ENCODE data around the gene CELF1.

CELF1 gene

GRCh38 chr11:47488111-47488510, 64.8 kb downstream of the CELF1 start:
- no peaks in the 10 kb centered on the region for H3K9me2 ChIP-seq (replicated peaks; ENCODE audit: low read depth, low read length)
- H3K36me3 ChIP-seq (ENCODE audit: insufficient read depth, low read length) = peaks cover 73% of the 10 kb centered on the region
- peaks cover 44% of the 10 kb centered on the region for H3K79me2 ChIP-seq (ENCODE audit: insufficient read depth, low read length)
- TF ChIP-seq CTCF (conservative IDR thresholded peaks at IDR 0.05; ENCODE audit: low read length) (no peak), EZH2phosphoT487 (IDR thresholded peaks at IDR 0.05; ENCODE audit: borderline replicate concordance) (no peak)
- H3F3A ChIP-seq (ENCODE audit: low read depth) = no peaks in the 10 kb centered on the region
- no peak overlapping the region for H2AFZ ChIP-seq (ENCODE audit: low read length)
- no peaks in the 10 kb centered on the region for H3K9me3 ChIP-seq (ENCODE audit: insufficient read depth, low read depth, low read length)
- H3K27me3 ChIP-seq (ENCODE audit: insufficient read depth, low read length, poor library complexity, severe bottlenecking) = no peaks in the 10 kb centered on the region
- peaks cover 28% of the 10 kb centered on the region for H4K20me1 ChIP-seq (ENCODE audit: insufficient read depth, low read length, poor library complexity, severe bottlenecking)
- H3K4me3 ChIP-seq (ENCODE audit: low read length, poor library complexity, severe bottlenecking) = no peak overlapping the region
- no peak overlapping the region for H3K9ac ChIP-seq (ENCODE audit: low read depth, low read length, poor library complexity, severe bottlenecking)
- H3K4me1 ChIP-seq (ENCODE audit: insufficient read depth, low read length, poor library complexity, severe bottlenecking) = no peaks in the 10 kb centered on the region
- no peak overlapping the region for H3K4me2 ChIP-seq (ENCODE audit: low read depth, low read length, poor library complexity, severe bottlenecking)

- Histone ChIP-seq H3K9me3 (ENCODE audit: insufficient read depth, low read depth, low read length) (no peaks in the 10 kb centered on the region), H3K9me2 (replicated peaks; ENCODE audit: low read depth, low read length) (no peaks in the 10 kb centered on the region), H3K4me3 (ENCODE audit: low read length, poor library complexity, severe bottlenecking) (no peak overlapping the region), H3K79me2 (ENCODE audit: insufficient read depth, low read length) (peaks cover 37% of the 10 kb centered on the region), H3K27me3 (ENCODE audit: insufficient read depth, low read length, poor library complexity, severe bottlenecking) (no peaks in the 10 kb centered on the region), H3K9ac (ENCODE audit: low read depth, low read length, poor library complexity, severe bottlenecking) (no peak overlapping the region), H2AFZ (ENCODE audit: low read length) (no peak overlapping the region), H3K36me3 (ENCODE audit: insufficient read depth, low read length) (peaks cover 73% of the 10 kb centered on the region), H4K20me1 (ENCODE audit: insufficient read depth, low read length, poor library complexity, severe bottlenecking) (peaks cover 28% of the 10 kb centered on the region), H3K4me1 (ENCODE audit: insufficient read depth, low read length, poor library complexity, severe bottlenecking) (no peaks in the 10 kb centered on the region), H3K4me2 (ENCODE audit: low read depth, low read length, poor library complexity, severe bottlenecking) (no peak overlapping the region), H3F3A (ENCODE audit: low read depth) (no peaks in the 10 kb centered on the region)
- TF ChIP-seq CTCF (conservative IDR thresholded peaks at IDR 0.05; ENCODE audit: low read length) = no peak
- TF ChIP-seq EZH2phosphoT487 (IDR thresholded peaks at IDR 0.05; ENCODE audit: borderline replicate concordance) = no peak
These were observed 65.5 kb downstream of the CELF1 start for GRCh38 chr11:47487421-47487820.

GRCh38 chr11:47485107-47485506, 67.8 kb downstream of the CELF1 start:
- H3K36me3 ChIP-seq (ENCODE audit: insufficient read depth, low read length) = peaks cover 91% of the 10 kb centered on the region
- no peaks in the 10 kb centered on the region for H3F3A ChIP-seq (ENCODE audit: low read depth)
- H3K79me2 ChIP-seq (ENCODE audit: insufficient read depth, low read length) = peaks cover 17% of the 10 kb centered on the region
- no peak overlapping the region for H2AFZ ChIP-seq (ENCODE audit: low read length)
- no peaks in the 10 kb centered on the region for H3K9me3 ChIP-seq (ENCODE audit: insufficient read depth, low read depth, low read length)
- no peaks in the 10 kb centered on the region for H3K9me2 ChIP-seq (replicated peaks; ENCODE audit: low read depth, low read length)
- no peaks in the 10 kb centered on the region for H3K4me1 ChIP-seq (ENCODE audit: insufficient read depth, low read length, poor library complexity, severe bottlenecking)
- no peak for TF ChIP-seq EZH2phosphoT487 (IDR thresholded peaks at IDR 0.05; ENCODE audit: borderline replicate concordance)
- TF ChIP-seq CTCF (conservative IDR thresholded peaks at IDR 0.05; ENCODE audit: low read length) = no peak
- H3K4me3 ChIP-seq (ENCODE audit: low read length, poor library complexity, severe bottlenecking) = no peak overlapping the region
- no peaks in the 10 kb centered on the region for H3K27me3 ChIP-seq (ENCODE audit: insufficient read depth, low read length, poor library complexity, severe bottlenecking)
- H4K20me1 ChIP-seq (ENCODE audit: insufficient read depth, low read length, poor library complexity, severe bottlenecking) = peaks cover 21% of the 10 kb centered on the region
- H3K4me2 ChIP-seq (ENCODE audit: low read depth, low read length, poor library complexity, severe bottlenecking) = no peak overlapping the region
- no peak overlapping the region for H3K9ac ChIP-seq (ENCODE audit: low read depth, low read length, poor library complexity, severe bottlenecking)
